Measurements from ENCODE around the gene CCDC122.

DNA sequence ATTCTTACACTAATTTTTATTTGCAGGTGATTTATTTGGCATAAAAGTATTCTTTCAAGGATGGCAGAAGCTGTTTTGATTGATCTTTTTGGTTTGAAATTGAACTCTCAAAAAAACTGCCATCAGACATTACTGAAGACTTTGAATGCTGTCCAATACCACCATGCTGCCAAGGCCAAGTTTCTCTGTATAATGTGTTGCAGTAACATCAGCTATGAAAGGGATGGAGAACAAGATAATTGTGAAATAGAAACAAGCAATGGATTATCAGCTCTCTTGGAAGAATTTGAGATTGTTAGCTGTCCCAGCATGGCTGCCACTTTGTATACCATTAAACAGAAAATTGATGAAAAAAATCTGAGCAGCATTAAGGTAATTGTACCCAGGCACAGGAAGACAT lies 1.4 kb upstream of the CCDC122 start:
- TF ChIP-seq, protein P1, sequence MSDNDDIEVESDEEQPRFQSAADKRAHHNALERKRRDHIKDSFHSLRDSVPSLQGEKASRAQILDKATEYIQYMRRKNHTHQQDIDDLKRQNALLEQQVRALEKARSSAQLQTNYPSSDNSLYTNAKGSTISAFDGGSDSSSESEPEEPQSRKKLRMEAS (IDR thresholded peaks at IDR 0.05), result no peak
- TF ChIP-seq EP300 (IDR thresholded peaks at IDR 0.05; ENCODE audit: borderline replicate concordance) (no peak), CEBPB (IDR thresholded peaks at IDR 0.05) (no peak), TAF1 (IDR thresholded peaks at IDR 0.05; ENCODE audit: low read depth) (no peak), TCF12 (IDR thresholded peaks at IDR 0.05; ENCODE audit: low read depth) (no peak), FOXM1 (IDR thresholded peaks at IDR 0.05; ENCODE audit: borderline replicate concordance, low read depth) (no peak), YY1 (IDR thresholded peaks at IDR 0.05; ENCODE audit: low read depth) (no peak)
- TF ChIP-seq, protein P2, sequence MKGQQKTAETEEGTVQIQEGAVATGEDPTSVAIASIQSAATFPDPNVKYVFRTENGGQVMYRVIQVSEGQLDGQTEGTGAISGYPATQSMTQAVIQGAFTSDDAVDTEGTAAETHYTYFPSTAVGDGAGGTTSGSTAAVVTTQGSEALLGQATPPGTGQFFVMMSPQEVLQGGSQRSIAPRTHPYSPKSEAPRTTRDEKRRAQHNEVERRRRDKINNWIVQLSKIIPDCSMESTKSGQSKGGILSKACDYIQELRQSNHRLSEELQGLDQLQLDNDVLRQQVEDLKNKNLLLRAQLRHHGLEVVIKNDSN (IDR thresholded peaks at IDR 0.05), result no peak
